ENCODE results near the gene NDUFAB1.

DNA sequence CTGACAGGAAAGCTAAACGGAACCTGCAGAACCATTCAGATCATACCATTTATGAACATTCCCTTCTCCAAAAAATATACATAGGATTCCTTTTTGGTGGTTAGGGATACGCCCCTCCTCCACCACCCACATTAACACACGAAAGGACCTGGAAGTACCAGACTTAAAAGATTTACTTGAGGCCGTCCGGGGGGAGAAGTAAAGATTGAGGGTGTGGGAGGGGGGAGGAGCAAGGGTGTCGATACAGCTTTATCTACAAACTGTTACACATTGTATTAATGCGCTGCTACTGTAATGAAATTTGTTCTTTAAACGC is 44.5 kb upstream of the NDUFAB1 start:
- TF ChIP-seq, protein P1, sequence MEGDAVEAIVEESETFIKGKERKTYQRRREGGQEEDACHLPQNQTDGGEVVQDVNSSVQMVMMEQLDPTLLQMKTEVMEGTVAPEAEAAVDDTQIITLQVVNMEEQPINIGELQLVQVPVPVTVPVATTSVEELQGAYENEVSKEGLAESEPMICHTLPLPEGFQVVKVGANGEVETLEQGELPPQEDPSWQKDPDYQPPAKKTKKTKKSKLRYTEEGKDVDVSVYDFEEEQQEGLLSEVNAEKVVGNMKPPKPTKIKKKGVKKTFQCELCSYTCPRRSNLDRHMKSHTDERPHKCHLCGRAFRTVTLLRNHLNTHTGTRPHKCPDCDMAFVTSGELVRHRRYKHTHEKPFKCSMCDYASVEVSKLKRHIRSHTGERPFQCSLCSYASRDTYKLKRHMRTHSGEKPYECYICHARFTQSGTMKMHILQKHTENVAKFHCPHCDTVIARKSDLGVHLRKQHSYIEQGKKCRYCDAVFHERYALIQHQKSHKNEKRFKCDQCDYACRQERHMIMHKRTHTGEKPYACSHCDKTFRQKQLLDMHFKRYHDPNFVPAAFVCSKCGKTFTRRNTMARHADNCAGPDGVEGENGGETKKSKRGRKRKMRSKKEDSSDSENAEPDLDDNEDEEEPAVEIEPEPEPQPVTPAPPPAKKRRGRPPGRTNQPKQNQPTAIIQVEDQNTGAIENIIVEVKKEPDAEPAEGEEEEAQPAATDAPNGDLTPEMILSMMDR (IDR thresholded peaks at IDR 0.05) = no peak
- TF ChIP-seq, protein P2, sequence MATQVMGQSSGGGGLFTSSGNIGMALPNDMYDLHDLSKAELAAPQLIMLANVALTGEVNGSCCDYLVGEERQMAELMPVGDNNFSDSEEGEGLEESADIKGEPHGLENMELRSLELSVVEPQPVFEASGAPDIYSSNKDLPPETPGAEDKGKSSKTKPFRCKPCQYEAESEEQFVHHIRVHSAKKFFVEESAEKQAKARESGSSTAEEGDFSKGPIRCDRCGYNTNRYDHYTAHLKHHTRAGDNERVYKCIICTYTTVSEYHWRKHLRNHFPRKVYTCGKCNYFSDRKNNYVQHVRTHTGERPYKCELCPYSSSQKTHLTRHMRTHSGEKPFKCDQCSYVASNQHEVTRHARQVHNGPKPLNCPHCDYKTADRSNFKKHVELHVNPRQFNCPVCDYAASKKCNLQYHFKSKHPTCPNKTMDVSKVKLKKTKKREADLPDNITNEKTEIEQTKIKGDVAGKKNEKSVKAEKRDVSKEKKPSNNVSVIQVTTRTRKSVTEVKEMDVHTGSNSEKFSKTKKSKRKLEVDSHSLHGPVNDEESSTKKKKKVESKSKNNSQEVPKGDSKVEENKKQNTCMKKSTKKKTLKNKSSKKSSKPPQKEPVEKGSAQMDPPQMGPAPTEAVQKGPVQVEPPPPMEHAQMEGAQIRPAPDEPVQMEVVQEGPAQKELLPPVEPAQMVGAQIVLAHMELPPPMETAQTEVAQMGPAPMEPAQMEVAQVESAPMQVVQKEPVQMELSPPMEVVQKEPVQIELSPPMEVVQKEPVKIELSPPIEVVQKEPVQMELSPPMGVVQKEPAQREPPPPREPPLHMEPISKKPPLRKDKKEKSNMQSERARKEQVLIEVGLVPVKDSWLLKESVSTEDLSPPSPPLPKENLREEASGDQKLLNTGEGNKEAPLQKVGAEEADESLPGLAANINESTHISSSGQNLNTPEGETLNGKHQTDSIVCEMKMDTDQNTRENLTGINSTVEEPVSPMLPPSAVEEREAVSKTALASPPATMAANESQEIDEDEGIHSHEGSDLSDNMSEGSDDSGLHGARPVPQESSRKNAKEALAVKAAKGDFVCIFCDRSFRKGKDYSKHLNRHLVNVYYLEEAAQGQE (IDR thresholded peaks at IDR 0.05; ENCODE audit: insufficient read depth in 1 of 2, low read depth in 2 of 2, low read length in 1 of 2) = no peak
- TF ChIP-seq POLR2AphosphoS5 (IDR thresholded peaks at IDR 0.05; ENCODE audit: low read depth, low read length) (no peak), TCF7L2 (IDR thresholded peaks at IDR 0.05; ENCODE audit: low read depth, low read length) (no peak)

Data from Panc1 (cell line).